DND-41 (cell line): ENCODE measurements around the gene WDR46.

Experiments
- ATAC-seq: fragments of 200-7000 bp; cut with Tn5 transposase; 3 replicates; pipeline ENCODE4 v1.9.1; 2021; ENCODE audit warnings: low read depth; ENCODE audit not compliant: insufficient read depth
- DNase-seq: peaks from one replicate; pipeline ENCODE4 v3.0.0-alpha.2; 2020
- H2AFZ ChIP-seq: 2 replicates; pipeline ENCODE4 v1.6.0; 2012; ENCODE audit warnings: low read depth, low read length
- H3K27ac ChIP-seq: 2 replicates; pipeline ENCODE4 v1.5.1; 2012; ENCODE audit warnings: low read length, inconsistent platforms
- H3K27me3 ChIP-seq: fragments of 200-600 bp; sonication (generic); 2 replicates; pipeline ENCODE4 v1.6.0; 2012; ENCODE audit warnings: low read length, mild to moderate bottlenecking, inconsistent platforms; ENCODE audit not compliant: insufficient read depth, poor library complexity
- H3K36me3 ChIP-seq: 2 replicates; pipeline ENCODE4 v1.5.1; 2012; ENCODE audit warnings: low read length, inconsistent platforms; ENCODE audit not compliant: insufficient read depth
- H3K4me1 ChIP-seq: 2 replicates; pipeline ENCODE4 v1.5.1; 2012; ENCODE audit warnings: mild to moderate bottlenecking, low read length; ENCODE audit not compliant: insufficient read depth
- H3K4me2 ChIP-seq: 2 replicates; pipeline ENCODE4 v1.6.0; 2012; ENCODE audit warnings: mild to moderate bottlenecking, moderate library complexity, low read length, inconsistent platforms; ENCODE audit not compliant: insufficient read depth
- H3K4me3 ChIP-seq, 2 experiments: fragments of 200-600 bp in 1 of 2; shearing (Covaris generic) in 1 of 2; 2 replicates each; pipeline ENCODE4 v1.5.1; 2012 to 2016; ENCODE audit warnings: inconsistent platforms in 2 of 2, low read length in 2 of 2, mild to moderate bottlenecking in 2 of 2, low read depth in 1 of 2, moderate library complexity in 1 of 2
- H3K79me2 ChIP-seq: 2 replicates; pipeline ENCODE4 v1.6.0; 2012; ENCODE audit warnings: low read length, inconsistent platforms; ENCODE audit not compliant: insufficient read depth
- H3K9ac ChIP-seq: 2 replicates; pipeline ENCODE4 v1.6.0; 2012; ENCODE audit warnings: low read depth, mild to moderate bottlenecking, inconsistent platforms, low read length, moderate library complexity
- H3K9me3 ChIP-seq: 2 replicates; pipeline ENCODE4 v1.5.1; 2012; ENCODE audit warnings: low read length, moderate library complexity, mild to moderate bottlenecking, inconsistent platforms; ENCODE audit not compliant: insufficient read depth, severe bottlenecking
- H4K20me1 ChIP-seq: 2 replicates; pipeline ENCODE4 v1.6.0; 2012; ENCODE audit warnings: low read length; ENCODE audit not compliant: insufficient read depth
- CTCF ChIP-seq: IDR thresholded peaks from 2 replicates; pipeline ENCODE4 v1.5.1; 2012; ENCODE audit warnings: borderline replicate concordance, low read length, moderate library complexity, mild to moderate bottlenecking; ENCODE audit not compliant: poor library complexity, severe bottlenecking; ENCODE audit errors: extremely low read depth
- EZH2 ChIP-seq: IDR thresholded peaks from 3 replicates; pipeline ENCODE4 v1.6.1; 2012; ENCODE audit warnings: borderline replicate concordance, low read depth, mild to moderate bottlenecking, moderate library complexity, low read length, inconsistent platforms; ENCODE audit not compliant: severe bottlenecking

Gene WDR46

GRCh38 chr6:33279971-33280511, 9.0 kb downstream of the WDR46 start:
- DNase-seq (peak; percentile 38), ATAC-seq (peak; percentile 9; the same call in 1 of the 3 replicates)
- H3K9me3 ChIP-seq, result no peaks in the 10 kb centered on the region
- H3K79me2 ChIP-seq, result peaks cover 15% of the 10 kb centered on the region
- H4K20me1 ChIP-seq, result peaks cover 23% of the 10 kb centered on the region
- H3K27me3 ChIP-seq, result no peaks in the 10 kb centered on the region
- H3K27ac ChIP-seq, result no peak overlapping the region
- H3K4me3 ChIP-seq, result no peak overlapping the region
- H3K36me3 ChIP-seq, result peaks cover 84% of the 10 kb centered on the region
- TF ChIP-seq CTCF (peak; percentile 62), EZH2 (no peak)
- H3K9ac ChIP-seq, result no peak overlapping the region
- no peak overlapping the region for H3K4me2 ChIP-seq
- no peak overlapping the region for H2AFZ ChIP-seq
- H3K4me1 ChIP-seq, result peaks cover 32% of the 10 kb centered on the region

- H3K36me3 ChIP-seq, result peaks cover 84% of the 10 kb centered on the region
- no peaks in the 10 kb centered on the region for H3K27me3 ChIP-seq
- ATAC-seq (no peak), DNase-seq (no peak)
- H3K27ac ChIP-seq, result no peak overlapping the region
- peaks cover 22% of the 10 kb centered on the region for H3K79me2 ChIP-seq
- peaks cover 39% of the 10 kb centered on the region for H3K4me1 ChIP-seq
- H3K9me3 ChIP-seq, result no peaks in the 10 kb centered on the region
- no peak for TF ChIP-seq EZH2
- no peak for TF ChIP-seq CTCF
- H3K4me3 ChIP-seq, result no peak overlapping the region
- no peak overlapping the region for H3K9ac ChIP-seq
- H4K20me1 ChIP-seq, result peaks cover 31% of the 10 kb centered on the region
- peak overlapping the region; percentile 16; the same call in 1 of the 2 replicates for H3K4me2 ChIP-seq
- no peak overlapping the region for H2AFZ ChIP-seq
Measured at GRCh38 chr6:33279257-33279695, 9.8 kb downstream of the WDR46 start.

GRCh38 chr6:33278810-33279209, 10.2 kb downstream of the WDR46 start:
- ATAC-seq (no peak), DNase-seq (no peak)
- Histone ChIP-seq H3K9me3 (no peaks in the 10 kb centered on the region), H4K20me1 (peaks cover 36% of the 10 kb centered on the region), H3K27me3 (no peaks in the 10 kb centered on the region), H3K36me3 (peaks cover 86% of the 10 kb centered on the region), H3K4me1 (peaks cover 44% of the 10 kb centered on the region), H3K4me2 (peak overlapping the region; percentile 16; the same call in 1 of the 2 replicates), H3K9ac (no peak overlapping the region), H2AFZ (no peak overlapping the region), H3K27ac (no peak overlapping the region), H3K4me3 (no peak overlapping the region), H3K79me2 (peaks cover 27% of the 10 kb centered on the region)
- TF ChIP-seq EZH2 (no peak), CTCF (no peak)
